Tibial artery (tissue), 4 donors: Measurements from ENCODE around the gene SAPCD2.
A peak's percentile ranks its signal among the peaks of the same experiment; 100 is the strongest.
"Not testable (repeated sequence)": the region's sequence is repeated elsewhere in the genome, so short reads cannot be mapped to it uniquely, and the experiment has no call there.

ENCODE experiments used
- DNase-seq, 2 donors: peaks; one replicate each; pipeline ENCODE4 v3.0.0-alpha.2; 2019
- H3K27ac ChIP-seq, 2 donors: fragments of 200-600 bp; sonication (generic) in 1 of 2; 1 replicate in 1 of 2; 2 replicates in 1 of 2; pipeline ENCODE4 v1.5.1; 2018 to 2019; ENCODE audit warnings: mild to moderate bottlenecking in 1 of 2
- H3K27me3 ChIP-seq, 2 donors: fragments of 200-600 bp; sonication (generic) in 1 of 2; one replicate each; pipeline versions ENCODE4 v1.5.1 to v1.6.0; 2016 to 2019
- H3K36me3 ChIP-seq, 3 donors: fragments of 200-600 bp; sonication (generic) in 2 of 3; one replicate each; pipeline ENCODE4 v1.5.1; 2016 to 2019; ENCODE audit warnings: mild to moderate bottlenecking in 2 of 3
- H3K4me1 ChIP-seq, 4 donors: fragments of 200-600 bp; sonication (generic) in 2 of 4; 1 replicate in 3 of 4; 2 replicates in 1 of 4; pipeline ENCODE4 v1.5.1; 2016 to 2019
- H3K4me3 ChIP-seq, 2 donors: fragments of 200-600 bp; sonication (generic) in 1 of 2; 1 replicate in 1 of 2; 2 replicates in 1 of 2; pipeline ENCODE4 v1.5.1; 2018 to 2019; ENCODE audit warnings: mild to moderate bottlenecking in 2 of 2
- H3K9me3 ChIP-seq, 3 donors: fragments of 200-600 bp; sonication (generic) in 1 of 3; one replicate each; pipeline ENCODE4 v1.5.1; 2016 to 2019
- CTCF ChIP-seq, 2 experiments: fragments of 200-600 bp in 1 of 2; fragments of 450-650 bp in 1 of 2; IDR thresholded peaks; one replicate each; pipeline ENCODE4 v1.5.1; 2017 to 2019; ENCODE audit warnings: antibody characterized with exemption in 2 of 2, mild to moderate bottlenecking in 1 of 2, moderate library complexity in 1 of 2
- intact Hi-C: fragments of 100-400 bp; cut with DNase I; formaldehyde crosslinking; loops from one replicate; pipeline ENCODE4 v1.15.0; 2023; ENCODE audit warnings: low total_unique reads

Gene SAPCD2

GRCh38 chr9:137066096-137066861 is 4.1 kb downstream of the SAPCD2 start:
- Histone ChIP-seq H3K36me3 (no peaks in the 10 kb centered on the region), H3K4me1 (peaks cover 0 to 29% (median 18%) of the 10 kb centered on the region in 4 donors), H3K27ac (no peak overlapping the region), H3K4me3 (no peak overlapping the region), H3K27me3 (peaks cover 0 to 68% of the 10 kb centered on the region in 2 donors), H3K9me3 (no peaks in the 10 kb centered on the region)
- no peak for TF ChIP-seq CTCF (IDR thresholded peaks at IDR 0.05)
- intact Hi-C loops = no loop called here
- DNase-seq = no peak

- intact Hi-C loops = no loop called here
- no peak for DNase-seq
- Histone ChIP-seq H3K27ac (no peak overlapping the region), H3K36me3 (no peaks in the 10 kb centered on the region), H3K27me3 (peaks cover 0 to 68% of the 10 kb centered on the region in 2 donors), H3K9me3 (no peaks in the 10 kb centered on the region), H3K4me3 (no peak overlapping the region), H3K4me1 (peaks cover 0 to 20% (median 10%) of the 10 kb centered on the region in 4 donors)
- TF ChIP-seq CTCF (IDR thresholded peaks at IDR 0.05) = no peak
Observed at GRCh38 chr9:137065336-137065967, 4.9 kb downstream of the SAPCD2 start.

GRCh38 chr9:137064880-137065164 is 5.5 kb downstream of the SAPCD2 start:
- intact Hi-C loops = no loop called here

GRCh38 chr9:137064027-137064879 is 6.1 kb downstream of the SAPCD2 start:
- TF ChIP-seq CTCF (IDR thresholded peaks at IDR 0.05) = peak; percentile 88 to 96
- peaks cover 0 to 8% (median under 1%) of the 10 kb centered on the region in 4 donors for H3K4me1 ChIP-seq
- no peaks in the 10 kb centered on the region for H3K36me3 ChIP-seq
- H3K9me3 ChIP-seq = no peaks in the 10 kb centered on the region
- intact Hi-C loops = no loop called here
- peak in 1 of 2 donors; percentile 48 for DNase-seq
- H3K27ac ChIP-seq = no peak overlapping the region
- H3K27me3 ChIP-seq = peaks cover 0 to 57% of the 10 kb centered on the region in 2 donors
- no peak overlapping the region for H3K4me3 ChIP-seq

More at GRCh38 chr9:137064880-137065164, 5.5 kb downstream of the SAPCD2 start:
- no peak for DNase-seq
- H3K27ac ChIP-seq = no peak overlapping the region
- no peak for TF ChIP-seq CTCF (IDR thresholded peaks at IDR 0.05)
- no peaks in the 10 kb centered on the region for H3K9me3 ChIP-seq
- no peaks in the 10 kb centered on the region for H3K36me3 ChIP-seq
- H3K4me3 ChIP-seq = no peak overlapping the region
- H3K27me3 ChIP-seq = peaks cover 0 to 63% of the 10 kb centered on the region in 2 donors
- H3K4me1 ChIP-seq = peaks cover 0 to 14% (median 5%) of the 10 kb centered on the region in 4 donors

GRCh38 chr9:137063311-137064026 is 6.9 kb downstream of the SAPCD2 start:
- Histone ChIP-seq H3K9me3 (no peaks in the 10 kb centered on the region), H3K4me1 (peaks cover 0 to 7% (median under 1%) of the 10 kb centered on the region in 4 donors), H3K27me3 (peaks cover 0 to 49% of the 10 kb centered on the region in 2 donors), H3K27ac (no peak overlapping the region), H3K36me3 (no peaks in the 10 kb centered on the region), H3K4me3 (no peak overlapping the region)
- intact Hi-C loops = no loop called here
- no peak for DNase-seq
- no peak for TF ChIP-seq CTCF (IDR thresholded peaks at IDR 0.05)

GRCh38 chr9:137062798-137063197 is 7.6 kb downstream of the SAPCD2 start:
- H3K4me3 ChIP-seq, H3K4me1 ChIP-seq, intact Hi-C loops, H3K27ac ChIP-seq, H3K9me3 ChIP-seq, H3K36me3 ChIP-seq, DNase-seq: not testable (repeated sequence)
- peaks cover 0 to 42% of the 10 kb centered on the region in 2 donors for H3K27me3 ChIP-seq
